Neural progenitor cell (in vitro differentiated cells): ENCODE data around the gene TYK2. TPM values are rescaled to one million over a fixed set of nuclear protein-coding genes. Genes with fewer than 3 reads are reported as not detected.
A peak's percentile ranks its signal among the peaks of the same experiment; 100 is the strongest.

Experiments used
- DNase-seq: peaks from one replicate; pipeline ENCODE4 v3.0.0-alpha.2; 2016; ENCODE audit warnings: low spot score
- H2AFZ ChIP-seq: fragments of 200-600 bp; sonication (generic); replicated peaks from 2 replicates; pipeline ENCODE4 v1.6.1; 2016; ENCODE audit warnings: antibody characterized with exemption
- H3F3A ChIP-seq: fragments of 200-600 bp; sonication (generic); 2 replicates; pipeline ENCODE4 v1.6.1; 2016; ENCODE audit warnings: antibody characterized with exemption, low read depth
- H3K27ac ChIP-seq: fragments of 200-600 bp; sonication (generic); 2 replicates; pipeline ENCODE4 v1.5.1; 2016; ENCODE audit warnings: mild to moderate bottlenecking
- H3K27me3 ChIP-seq: fragments of 200-600 bp; sonication (generic); 2 replicates; pipeline ENCODE4 v1.6.1; 2016; ENCODE audit warnings: mild to moderate bottlenecking, moderate library complexity
- H3K36me3 ChIP-seq: fragments of 200-600 bp; sonication (generic); 2 replicates; pipeline ENCODE4 v1.5.1; 2016
- H3K4me1 ChIP-seq: fragments of 200-600 bp; sonication (generic); 2 replicates; pipeline ENCODE4 v1.6.1; 2016; ENCODE audit warnings: mixed run types
- H3K4me2 ChIP-seq: fragments of 200-600 bp; sonication (generic); 2 replicates; pipeline ENCODE4 v1.6.1; 2016
- H3K4me3 ChIP-seq: fragments of 200-600 bp; sonication (generic); 2 replicates; pipeline ENCODE4 v1.5.1; 2016
- H3K79me2 ChIP-seq: fragments of 200-600 bp; sonication (generic); 2 replicates; pipeline ENCODE4 v1.6.1; 2016; ENCODE audit warnings: low read depth
- H3K9ac ChIP-seq: fragments of 200-600 bp; sonication (generic); 2 replicates; pipeline ENCODE4 v1.6.1; 2016
- H3K9me3 ChIP-seq: fragments of 200-600 bp; sonication (generic); 2 replicates; pipeline ENCODE4 v1.5.1; 2016; ENCODE audit warnings: low read depth
- H4K20me1 ChIP-seq: fragments of 200-600 bp; sonication (generic); 2 replicates; pipeline ENCODE4 v1.6.1; 2016; ENCODE audit warnings: low read depth
- H3K27ac Mint-ChIP-seq: 3 replicates; pipeline ENCODE4 v1.8.0; 2021; ENCODE audit warnings: mixed read lengths
- H3K27me3 Mint-ChIP-seq: 2 replicates; pipeline ENCODE4 v1.8.0; 2022; ENCODE audit warnings: low read depth, mild to moderate bottlenecking, inconsistent platforms, moderate library complexity, mixed read lengths; ENCODE audit not compliant: insufficient read depth
- H3K36me3 Mint-ChIP-seq: 3 replicates; pipeline ENCODE4 v1.8.0; 2021; ENCODE audit warnings: mixed read lengths
- H3K4me1 Mint-ChIP-seq: 3 replicates; pipeline ENCODE4 v1.8.0; 2021; ENCODE audit warnings: mixed read lengths
- H3K4me3 Mint-ChIP-seq: 3 replicates; pipeline ENCODE4 v1.8.0; 2021; ENCODE audit warnings: mild to moderate bottlenecking, moderate library complexity, mixed read lengths
- H3K9me3 Mint-ChIP-seq: 3 replicates; pipeline ENCODE4 v1.8.0; 2020; ENCODE audit warnings: mixed read lengths
- CTCF ChIP-seq: fragments of 200-600 bp; sonication (generic); IDR thresholded peaks from 2 replicates; pipeline ENCODE4 v1.5.1; 2017; ENCODE audit warnings: antibody characterized with exemption, mild to moderate bottlenecking
- EZH2 ChIP-seq: fragments of 200-600 bp; sonication (generic); IDR thresholded peaks from 2 replicates; pipeline ENCODE4 v1.6.1; 2017; ENCODE audit warnings: antibody characterized with exemption, mild to moderate bottlenecking, moderate library complexity
- EZH2phosphoT487 ChIP-seq: fragments of 200-600 bp; sonication (generic); IDR thresholded peaks from 2 replicates; pipeline ENCODE4 v1.6.1; 2017; ENCODE audit warnings: antibody characterized with exemption
- total RNA-seq: library from RNA; depleted of rRNA; stranded (reverse); fragments of >200 nt; gene quantifications from 2 replicates; pipeline ENCODE4 v1.2.3, GENCODE V29; 2015; ENCODE audit warnings: low replicate concordance

The TYK2 gene
- total RNA-seq, 1 donor from 2014 or later, result 20.7 TPM

- H3K4me2 ChIP-seq, result no peak overlapping the region
- no peak overlapping the region for H3K4me3 Mint-ChIP-seq
- DNase-seq, result no peak
- no peaks in the 10 kb centered on the region for H3K27me3 ChIP-seq
- no peaks in the 10 kb centered on the region for H3K9me3 Mint-ChIP-seq
- peak overlapping the region; percentile 20 for H3K27ac Mint-ChIP-seq
- peaks cover 8% of the 10 kb centered on the region for H3K36me3 Mint-ChIP-seq
- H4K20me1 ChIP-seq, result peaks cover 14% of the 10 kb centered on the region
- no peak overlapping the region for H3K9ac ChIP-seq
- no peak for TF ChIP-seq EZH2
- TF ChIP-seq EZH2phosphoT487, result no peak
- no peak for TF ChIP-seq CTCF
- no peaks in the 10 kb centered on the region for H3K9me3 ChIP-seq
- H3K79me2 ChIP-seq, result no peaks in the 10 kb centered on the region
- no peak overlapping the region for H2AFZ ChIP-seq
- peaks cover 2% of the 10 kb centered on the region for H3K27me3 Mint-ChIP-seq
- H3K4me1 Mint-ChIP-seq, result no peaks in the 10 kb centered on the region
- no peak overlapping the region for H3K4me3 ChIP-seq
- H3K4me1 ChIP-seq, result no peaks in the 10 kb centered on the region
- peaks cover 17% of the 10 kb centered on the region for H3F3A ChIP-seq
- H3K27ac ChIP-seq, result no peak overlapping the region
- H3K36me3 ChIP-seq, result peaks cover 9% of the 10 kb centered on the region
Observed at GRCh38 chr19:10321874-10322835, 58.2 kb downstream of the TYK2 start.

- no peak for DNase-seq
- Mint-ChIP-seq H3K27me3 (peaks cover 2% of the 10 kb centered on the region), H3K36me3 (peaks cover 8% of the 10 kb centered on the region), H3K9me3 (no peaks in the 10 kb centered on the region), H3K4me1 (no peaks in the 10 kb centered on the region), H3K27ac (no peak overlapping the region), H3K4me3 (no peak overlapping the region)
- H3F3A ChIP-seq, result peaks cover 24% of the 10 kb centered on the region
- no peak overlapping the region for H2AFZ ChIP-seq
- H3K4me3 ChIP-seq, result no peak overlapping the region
- no peaks in the 10 kb centered on the region for H3K4me1 ChIP-seq
- H3K27me3 ChIP-seq, result no peaks in the 10 kb centered on the region
- H3K36me3 ChIP-seq, result peaks cover 9% of the 10 kb centered on the region
- no peak overlapping the region for H3K27ac ChIP-seq
- peaks cover 10% of the 10 kb centered on the region for H4K20me1 ChIP-seq
- no peaks in the 10 kb centered on the region for H3K9me3 ChIP-seq
- H3K4me2 ChIP-seq, result no peak overlapping the region
- H3K79me2 ChIP-seq, result no peaks in the 10 kb centered on the region
- TF ChIP-seq EZH2 (no peak), CTCF (no peak), EZH2phosphoT487 (no peak)
- H3K9ac ChIP-seq, result no peak overlapping the region
Observed at GRCh38 chr19:10321417-10321797, 59.0 kb downstream of the TYK2 start.

GRCh38 chr19:10320602-10321416 is 59.6 kb downstream of the TYK2 start:
- H3K9me3 ChIP-seq, result no peaks in the 10 kb centered on the region
- H4K20me1 ChIP-seq, result peaks cover 12% of the 10 kb centered on the region
- no peaks in the 10 kb centered on the region for H3K27me3 ChIP-seq
- no peaks in the 10 kb centered on the region for H3K79me2 ChIP-seq
- H3K4me2 ChIP-seq, result no peak overlapping the region
- H3K36me3 ChIP-seq, result peaks cover 4% of the 10 kb centered on the region
- peaks cover 6% of the 10 kb centered on the region for H3K4me1 Mint-ChIP-seq
- H3K4me1 ChIP-seq, result peaks cover 3% of the 10 kb centered on the region
- no peak overlapping the region for H3K27ac ChIP-seq
- peaks cover 30% of the 10 kb centered on the region for H3F3A ChIP-seq
- peaks cover 2% of the 10 kb centered on the region for H3K27me3 Mint-ChIP-seq
- DNase-seq, result no peak
- no peak overlapping the region for H3K4me3 Mint-ChIP-seq
- TF ChIP-seq EZH2 (no peak), EZH2phosphoT487 (no peak), CTCF (no peak)
- no peak overlapping the region for H3K4me3 ChIP-seq
- H3K27ac Mint-ChIP-seq, result no peak overlapping the region
- H3K36me3 Mint-ChIP-seq, result peaks cover 10% of the 10 kb centered on the region
- no peak overlapping the region for H3K9ac ChIP-seq
- no peaks in the 10 kb centered on the region for H3K9me3 Mint-ChIP-seq
- no peak overlapping the region for H2AFZ ChIP-seq
